Measurements from ENCODE around the gene MRC1.

MRC1 gene

GRCh38 chr10:17795813-17796594 lies 13.1 kb upstream of the MRC1 start:
- no peak for DNase-seq

- no peak for DNase-seq
These were observed 7.6 kb upstream of the MRC1 start for GRCh38 chr10:17801507-17801906.

GRCh38 chr10:17802350-17802749 lies 6.8 kb upstream of the MRC1 start:
- DNase-seq: no peak

- no peak for DNase-seq
These were observed 6.2 kb upstream of the MRC1 start for GRCh38 chr10:17802976-17803375.

GRCh38 chr10:17805330-17805729 lies 3.8 kb upstream of the MRC1 start:
- DNase-seq: no peak

- no peak for DNase-seq
These were observed 3.1 kb upstream of the MRC1 start for GRCh38 chr10:17805921-17806577.

GRCh38 chr10:17811146-17811865 lies 2.2 kb downstream of the MRC1 start:
- DNase-seq: no peak

- DNase-seq: no peak
These were observed 5.8 kb downstream of the MRC1 start for GRCh38 chr10:17814973-17815372.

GRCh38 chr10:17816199-17816598 lies 7.1 kb downstream of the MRC1 start:
- no peak for DNase-seq

- no peak for DNase-seq
These were observed 8.2 kb downstream of the MRC1 start for GRCh38 chr10:17817316-17817715.

- DNase-seq: no peak
These were observed 8.6 kb downstream of the MRC1 start for GRCh38 chr10:17817790-17818189.

- no peak for DNase-seq
These were observed 10.7 kb downstream of the MRC1 start for GRCh38 chr10:17819836-17820235.

- DNase-seq: no peak
These were observed 11.8 kb downstream of the MRC1 start for GRCh38 chr10:17820943-17821342.

- no peak for DNase-seq
These were observed 12.7 kb downstream of the MRC1 start for GRCh38 chr10:17821893-17822292.

- DNase-seq: no peak
These were observed 22.2 kb downstream of the MRC1 start for GRCh38 chr10:17831341-17831740.

GRCh38 chr10:17831896-17832295 lies 22.7 kb downstream of the MRC1 start:
- no peak for DNase-seq

GRCh38 chr10:17833656-17834055 lies 24.5 kb downstream of the MRC1 start:
- no peak for DNase-seq

GRCh38 chr10:17835688-17836087 lies 26.5 kb downstream of the MRC1 start:
- DNase-seq: no peak

- no peak for DNase-seq
These were observed 27.8 kb downstream of the MRC1 start for GRCh38 chr10:17836942-17837341.

- DNase-seq: no peak
These were observed 29.0 kb downstream of the MRC1 start for GRCh38 chr10:17838080-17838648.

GRCh38 chr10:17841050-17841449 lies 31.9 kb downstream of the MRC1 start:
- DNase-seq: no peak

- DNase-seq: no peak
These were observed 33.5 kb downstream of the MRC1 start for GRCh38 chr10:17842641-17843040.

GRCh38 chr10:17847585-17848296 lies 38.6 kb downstream of the MRC1 start:
- DNase-seq: no peak

Measured in NCI-H1436 treated with DMSO at 0.1 percent for 48 hours (cell line).